OCI-LY1 (cell line): ENCODE data around the gene HOPX.

Experiments
- H2AFZ ChIP-seq: fragments of 200-600 bp; sonication (generic), shearing (Covaris generic); 2 replicates; pipeline ENCODE4 v1.6.0; 2014; ENCODE audit warnings: antibody characterized with exemption, mild to moderate bottlenecking, low read length
- H3F3A ChIP-seq: fragments of 200-600 bp; sonication (generic), shearing (Covaris generic); 2 replicates; pipeline ENCODE4 v1.6.0; 2014; ENCODE audit warnings: mild to moderate bottlenecking, antibody characterized with exemption, low read length, moderate library complexity; ENCODE audit not compliant: insufficient read depth
- H3K27ac ChIP-seq: fragments of 200-600 bp; sonication (generic); 2 replicates; pipeline ENCODE4 v1.5.1; 2014; ENCODE audit warnings: low read length, mixed run types, mild to moderate bottlenecking, low read depth; ENCODE audit not compliant: poor library complexity, severe bottlenecking
- H3K27me3 ChIP-seq: fragments of 200-600 bp; sonication (generic); 2 replicates; pipeline ENCODE4 v1.6.0; 2014; ENCODE audit warnings: antibody characterized with exemption, mild to moderate bottlenecking, low read length, moderate library complexity; ENCODE audit not compliant: insufficient read depth
- H3K36me3 ChIP-seq: fragments of 200-600 bp; sonication (generic); 2 replicates; pipeline ENCODE4 v1.6.1; 2014; ENCODE audit warnings: mild to moderate bottlenecking, antibody characterized with exemption, low read length, moderate library complexity, mixed read lengths; ENCODE audit not compliant: insufficient read depth
- H3K4me1 ChIP-seq: fragments of 200-600 bp; sonication (generic); 2 replicates; pipeline ENCODE4 v1.5.1; 2014; ENCODE audit warnings: mild to moderate bottlenecking, low read length, moderate library complexity; ENCODE audit not compliant: insufficient read depth, severe bottlenecking
- H3K4me2 ChIP-seq: fragments of 200-600 bp; sonication (generic), shearing (Covaris generic); 2 replicates; pipeline ENCODE4 v1.6.1; 2014; ENCODE audit warnings: low read length
- H3K4me3 ChIP-seq: fragments of 200-600 bp; sonication (generic); 2 replicates; pipeline ENCODE4 v1.5.1; 2014; ENCODE audit warnings: low read length, low read depth, mild to moderate bottlenecking, mixed read lengths; ENCODE audit not compliant: poor library complexity, severe bottlenecking
- H3K79me2 ChIP-seq: fragments of 200-600 bp; shearing (Covaris generic); 2 replicates; pipeline ENCODE4 v1.6.1; 2016; ENCODE audit warnings: mixed run types, low read length, mixed read lengths; ENCODE audit not compliant: insufficient read depth
- H3K9ac ChIP-seq: fragments of 200-600 bp; sonication (generic), shearing (Covaris generic); 2 replicates; pipeline ENCODE4 v1.6.1; 2014; ENCODE audit warnings: mild to moderate bottlenecking, low read length, mixed read lengths
- H3K9me2 ChIP-seq: fragments of 200-600 bp; sonication (generic), shearing (Covaris generic); 2 replicates; pipeline ENCODE4 v1.6.1; 2014; ENCODE audit warnings: low read depth, mild to moderate bottlenecking, low read length, mixed read lengths
- H3K9me3 ChIP-seq: fragments of 200-600 bp; shearing (Covaris generic); 2 replicates; pipeline ENCODE4 v1.6.1; 2014; ENCODE audit warnings: low read length, mixed read lengths
- H4K20me1 ChIP-seq: fragments of 200-600 bp; sonication (generic), shearing (Covaris generic); 2 replicates; pipeline ENCODE4 v1.6.0; 2016; ENCODE audit warnings: mild to moderate bottlenecking, low read length; ENCODE audit not compliant: insufficient read depth
- CTCF ChIP-seq: fragments of 200-600 bp; sonication (generic), shearing (Covaris generic); IDR thresholded peaks from 2 replicates; pipeline ENCODE4 v1.5.1; 2017; ENCODE audit warnings: mild to moderate bottlenecking, antibody characterized with exemption, low read length, moderate library complexity, mixed read lengths
- EZH2 ChIP-seq: fragments of 200-600 bp; sonication (generic), shearing (Covaris generic); IDR thresholded peaks from 2 replicates; pipeline ENCODE4 v1.8.0; 2017; ENCODE audit warnings: borderline replicate concordance, mixed run types, mild to moderate bottlenecking, antibody characterized with exemption, low read length, moderate library complexity, mixed read lengths

The HOPX gene

GRCh38 chr4:56681158-56681852 is at the start of gene HOPX:
HOPX (minus strand) TSS chr4:56681296; CDS start chr4:56657816, 23,480 bp downstream.
- Histone ChIP-seq H3K9me3 (no peaks in the 10 kb centered on the region), H3K4me3 (no peak within 1 kb of the TSS), H3K4me2 (no peak within 1 kb of the TSS), H3K9me2 (no peaks in the 10 kb centered on the region), H3K27ac (no peak within 1 kb of the TSS), H3K4me1 (no peaks in the 10 kb centered on the region), H3K79me2 (no peaks in the 10 kb centered on the region), H3K9ac (no peak within 1 kb of the TSS), H3K36me3 (no peaks in the 10 kb centered on the region), H3K27me3 (no peaks in the 10 kb centered on the region), H2AFZ (no peak within 1 kb of the TSS), H4K20me1 (no peaks in the 10 kb centered on the region), H3F3A (no peaks in the 10 kb centered on the region)
- TF ChIP-seq EZH2 = no peak
- no peak for TF ChIP-seq CTCF

DNA sequence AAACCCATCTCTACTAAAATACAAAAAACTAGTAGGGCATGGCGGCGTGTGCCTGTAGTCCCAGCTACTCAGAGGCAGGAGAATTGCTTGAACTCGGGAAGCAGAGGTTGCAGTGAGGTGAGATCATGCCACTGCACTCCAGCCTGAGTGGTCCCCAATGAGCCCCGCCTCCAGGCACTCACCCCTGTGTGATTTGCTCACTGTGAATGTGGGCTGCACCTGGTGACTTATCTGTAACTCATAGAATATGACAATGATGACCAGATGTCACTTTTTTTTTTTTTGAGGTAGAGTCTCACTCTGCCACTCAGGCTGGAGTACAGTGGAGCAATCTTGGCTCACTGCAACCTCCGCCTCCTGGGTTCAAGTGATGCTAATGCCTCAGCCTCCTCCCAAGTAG is 49.0 kb upstream of the HOPX start:
- no peak overlapping the region for H3K9ac ChIP-seq
- H3K4me1 ChIP-seq = no peaks in the 10 kb centered on the region

DNA sequence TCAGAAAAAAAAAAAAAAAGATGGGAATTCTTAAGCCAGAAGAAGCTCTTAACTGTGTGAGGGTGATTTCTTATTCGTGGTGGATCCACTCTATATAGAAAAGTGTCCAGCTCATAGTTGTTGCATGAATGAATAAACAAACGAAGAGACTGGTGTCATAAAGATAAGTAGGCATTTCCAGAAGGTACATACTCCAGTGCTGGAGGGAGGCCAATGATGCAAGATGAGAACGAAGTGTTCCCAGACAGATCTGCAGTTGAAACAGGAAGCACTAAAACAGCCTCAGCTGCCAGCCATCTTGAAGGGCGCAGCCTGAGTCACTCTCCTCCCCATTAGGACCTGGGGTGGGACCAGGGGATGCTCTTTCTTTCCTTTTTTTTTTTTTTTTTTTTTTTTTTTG is 47.4 kb upstream of the HOPX start:
- Histone ChIP-seq H3K9ac (no peak overlapping the region), H3K27ac (no peak overlapping the region)
- TF ChIP-seq EZH2 (no peak), CTCF (no peak)

More for the DNA sequence above, 49.0 kb upstream of the HOPX start:
- Histone ChIP-seq H3K4me2 (no peak overlapping the region), H3F3A (no peaks in the 10 kb centered on the region), H3K4me3 (no peak overlapping the region), H2AFZ (no peak overlapping the region), H3K27me3 (no peaks in the 10 kb centered on the region; the same call in 1 of the 2 replicates), H3K79me2 (no peaks in the 10 kb centered on the region), H3K9me2 (no peaks in the 10 kb centered on the region), H4K20me1 (no peaks in the 10 kb centered on the region), H3K27ac (no peak overlapping the region), H3K36me3 (no peaks in the 10 kb centered on the region), H3K9me3 (no peaks in the 10 kb centered on the region)
- TF ChIP-seq EZH2 (no peak), CTCF (no peak)

More for the DNA sequence above, 47.4 kb upstream of the HOPX start:
- no peaks in the 10 kb centered on the region; the same call in 1 of the 2 replicates for H3K27me3 ChIP-seq
- no peaks in the 10 kb centered on the region for H3F3A ChIP-seq
- no peak overlapping the region for H3K4me3 ChIP-seq
- no peaks in the 10 kb centered on the region for H4K20me1 ChIP-seq
- H3K4me1 ChIP-seq = no peaks in the 10 kb centered on the region
- no peaks in the 10 kb centered on the region for H3K9me3 ChIP-seq
- no peak overlapping the region for H2AFZ ChIP-seq
- H3K36me3 ChIP-seq = no peaks in the 10 kb centered on the region
- H3K4me2 ChIP-seq = no peak overlapping the region
- H3K9me2 ChIP-seq = no peaks in the 10 kb centered on the region
- H3K79me2 ChIP-seq = no peaks in the 10 kb centered on the region
